HCT116 (cell line): ENCODE measurements around the gene WDR83. TPM values are rescaled to one million over a fixed set of nuclear protein-coding genes. Genes with fewer than 3 reads are reported as not detected.
A peak's percentile ranks its signal among the peaks of the same experiment; 100 is the strongest.

Source experiments
- ATAC-seq: fragments of 200-7000 bp; cut with Tn5 transposase; 2 replicates; pipeline ENCODE4 v1.9.1; 2020; ENCODE audit warnings: mild to moderate bottlenecking, moderate library complexity
- BruUV-seq: library from RNA; stranded (reverse); fragments of 400-500 nt; replicated peaks from 2 replicates; lab custom pipeline; 2021; lab: Mats Ljungman, UMichigan
- CTCF ChIA-PET: fragments of 300-600 bp; sonication (Branson Sonifier 250); formaldehyde crosslinking; loops from one replicate; lab custom pipeline; 2021; ENCODE audit warnings: antibody characterized with exemption; lab: Charles Lee
- POLR2A ChIA-PET: fragments of 300-600, 350-600 bp; sonication (Branson Sonifier 250); formaldehyde crosslinking; loops from one replicate; lab custom pipeline; 2021; ENCODE audit warnings: antibody characterized with exemption; lab: Charles Lee
- RAD21 ChIA-PET, 2 experiments: fragments of 300-600 bp; sonication (Branson Sonifier 250); formaldehyde crosslinking; loops; one replicate each; lab custom pipeline; 2023; ENCODE audit warnings: low total read pairs in 2 of 2; ENCODE audit not compliant: uncharacterized antibody in 2 of 2, unreplicated experiment in 2 of 2, low non-redundant PET in 1 of 2; lab: Charles Lee
- DNase-seq: peaks from one replicate; pipeline ENCODE4 v3.0.0-alpha.2; 2010; ENCODE audit warnings: low read depth, low spot score
- H2AFZ ChIP-seq: fragments of 200-600 bp; shearing (Covaris generic), sonication (generic); 2 replicates; pipeline ENCODE4 v1.6.1; 2017; ENCODE audit warnings: low read depth, mixed run types, mixed read lengths, antibody characterized with exemption, low read length; ENCODE audit not compliant: poor library complexity, severe bottlenecking
- H3K27ac ChIP-seq: 2 replicates; pipeline ENCODE4 v1.5.1; 2012; ENCODE audit warnings: low read depth, low read length
- H3K27me3 ChIP-seq: fragments of 200-600 bp; sonication (generic); 2 replicates; pipeline ENCODE4 v1.6.1; 2016; ENCODE audit warnings: mixed run types, low read length, mixed read lengths; ENCODE audit not compliant: insufficient read depth
- H3K36me3 ChIP-seq, 2 experiments: fragments of 200-500 bp in 1 of 2; fragments of 200-600 bp in 1 of 2; sonication (Bioruptor generic) in 1 of 2; sonication (generic) in 1 of 2; 2 replicates each; pipeline versions ENCODE4 v1.5.1 to v1.6.1; 2014 to 2016; ENCODE audit warnings: low read length in 2 of 2, inconsistent platforms in 1 of 2, mixed read lengths in 1 of 2, mixed run types in 1 of 2; ENCODE audit not compliant: insufficient read depth in 2 of 2, control insufficient read depth in 1 of 2
- H3K4me1 ChIP-seq, 2 experiments: fragments of 200-600 bp in 1 of 2; sonication (generic) in 1 of 2; 2 replicates each; pipeline versions ENCODE4 v1.5.1 to v1.6.1; 2012 to 2017; ENCODE audit warnings: low read length in 2 of 2, inconsistent platforms in 1 of 2, mild to moderate bottlenecking in 1 of 2, mixed read lengths in 1 of 2, mixed run types in 1 of 2, moderate library complexity in 1 of 2; ENCODE audit not compliant: insufficient read depth in 2 of 2, control insufficient read depth in 1 of 2
- H3K4me2 ChIP-seq: fragments of 200-600 bp; sonication (generic); 2 replicates; pipeline ENCODE4 v1.6.1; 2017; ENCODE audit warnings: mixed run types, low read length, mixed read lengths
- H3K4me3 ChIP-seq, 2 experiments: fragments of 200-600 bp in 1 of 2; sonication (generic) in 1 of 2; replicated peaks in 1 of 2; 2 replicates each; pipeline ENCODE4 v1.5.1; 2011 to 2016; ENCODE audit warnings: low read length in 2 of 2, control low read depth in 1 of 2, low read depth in 1 of 2, mild to moderate bottlenecking in 1 of 2, mixed read lengths in 1 of 2, mixed run types in 1 of 2
- H3K79me2 ChIP-seq: fragments of 200-600 bp; sonication (generic); 2 replicates; pipeline ENCODE4 v1.6.1; 2017; ENCODE audit warnings: mild to moderate bottlenecking, mixed run types, low read length, moderate library complexity, mixed read lengths; ENCODE audit not compliant: insufficient read depth
- H3K9ac ChIP-seq: fragments of 200-600 bp; sonication (generic); 2 replicates; pipeline ENCODE4 v1.6.1; 2016; ENCODE audit warnings: low read length, mixed read lengths
- H3K9me2 ChIP-seq: fragments of 200-600 bp; sonication (generic), shearing (Covaris generic); 2 replicates; pipeline ENCODE4 v1.6.1; 2017; ENCODE audit warnings: mixed run types, mild to moderate bottlenecking, moderate library complexity; ENCODE audit not compliant: insufficient read depth
- H3K9me3 ChIP-seq, 2 experiments: fragments of 200-500 bp in 1 of 2; fragments of 200-600 bp in 1 of 2; sonication (Bioruptor generic) in 1 of 2; sonication (generic) in 1 of 2; 2 replicates each; pipeline ENCODE4 v1.6.1; 2014 to 2017; ENCODE audit warnings: low read length in 2 of 2, mixed read lengths in 2 of 2, inconsistent platforms in 1 of 2, low read depth in 1 of 2, mild to moderate bottlenecking in 1 of 2, mixed run types in 1 of 2, moderate library complexity in 1 of 2; ENCODE audit not compliant: control insufficient read depth in 1 of 2, insufficient read depth in 1 of 2
- H4K20me1 ChIP-seq: fragments of 200-600 bp; sonication (generic), shearing (Covaris generic); 2 replicates; pipeline ENCODE4 v1.6.1; 2017; ENCODE audit warnings: mixed run types, mild to moderate bottlenecking, moderate library complexity; ENCODE audit not compliant: insufficient read depth
- ATF3 ChIP-seq: IDR thresholded peaks from 2 replicates; pipeline ENCODE4 v1.6.1; 2012
- CEBPB ChIP-seq: IDR thresholded peaks from 2 replicates; pipeline ENCODE4 v1.6.1; 2012; ENCODE audit warnings: low read depth
- CTCF ChIP-seq, 3 experiments: fragments of 200-600 bp in 1 of 3; sonication (generic) in 1 of 3; IDR thresholded peaks in 2 of 3; conservative IDR thresholded peaks in 1 of 3; 2 replicates each; pipeline ENCODE4 v1.5.1; 2012 to 2017; ENCODE audit warnings: low read depth in 2 of 3, low read length in 2 of 3, antibody characterized with exemption in 1 of 3, borderline replicate concordance in 1 of 3, control low read depth in 1 of 3, mild to moderate bottlenecking in 1 of 3, mixed read lengths in 1 of 3, mixed run types in 1 of 3, moderate library complexity in 1 of 3; ENCODE audit not compliant: insufficient read depth in 1 of 3
- EGR1 ChIP-seq: IDR thresholded peaks from 2 replicates; pipeline ENCODE4 v1.6.1; 2012; ENCODE audit warnings: low read depth
- EZH2 ChIP-seq: fragments of 200-600 bp; sonication (generic); IDR thresholded peaks from 2 replicates; pipeline ENCODE4 v1.6.1; 2017; ENCODE audit warnings: antibody characterized with exemption, mixed run types
- FOSL1 ChIP-seq: IDR thresholded peaks from 2 replicates; pipeline ENCODE4 v1.6.1; 2012; ENCODE audit warnings: low read depth
- MAX ChIP-seq: IDR thresholded peaks from 2 replicates; pipeline ENCODE4 v1.6.1; 2012
- POLR2A ChIP-seq: IDR thresholded peaks from 2 replicates; pipeline ENCODE4 v1.7.0; 2011; ENCODE audit warnings: borderline replicate concordance; ENCODE audit not compliant: insufficient read depth, insufficient read length; ENCODE audit errors: extremely low read depth
- POLR2AphosphoS5 ChIP-seq: IDR thresholded peaks from 2 replicates; pipeline ENCODE4 v1.6.1; 2011; ENCODE audit warnings: mild to moderate bottlenecking, low read depth, low read length, moderate library complexity
- RAD21 ChIP-seq: IDR thresholded peaks from 2 replicates; pipeline ENCODE4 v1.6.1; 2012; ENCODE audit warnings: low read depth, mild to moderate bottlenecking
- REST ChIP-seq: IDR thresholded peaks from 2 replicates; pipeline ENCODE4 v1.6.1; 2012; ENCODE audit warnings: low read depth
- SIN3A ChIP-seq: IDR thresholded peaks from 2 replicates; pipeline ENCODE4 v1.6.1; 2012; ENCODE audit warnings: low read depth
- SP1 ChIP-seq: IDR thresholded peaks from 2 replicates; pipeline ENCODE4 v1.6.1; 2012; ENCODE audit warnings: low read depth
- TCF7L2 ChIP-seq: IDR thresholded peaks from 2 replicates; pipeline ENCODE4 v1.7.0; 2011; ENCODE audit warnings: borderline replicate concordance, inconsistent platforms; ENCODE audit not compliant: insufficient read depth, insufficient read length; ENCODE audit errors: extremely low read depth
- YY1 ChIP-seq: IDR thresholded peaks from 2 replicates; pipeline ENCODE4 v1.6.1; 2011; ENCODE audit warnings: low read length, low read depth, moderate library complexity, mild to moderate bottlenecking; ENCODE audit not compliant: insufficient replicate concordance; ENCODE audit errors: extremely low read depth
- ZBTB33 ChIP-seq: IDR thresholded peaks from 2 replicates; pipeline ENCODE4 v1.6.1; 2011; ENCODE audit warnings: mild to moderate bottlenecking, low read length, moderate library complexity; ENCODE audit not compliant: insufficient replicate concordance; ENCODE audit errors: extremely low read depth
- ZNF274 ChIP-seq: fragments of 200-500 bp; sonication (Bioruptor generic); IDR thresholded peaks from 2 replicates; pipeline ENCODE4 v1.6.1; 2014; ENCODE audit warnings: mild to moderate bottlenecking, low read depth, low read length, inconsistent platforms
- intact Hi-C: fragments of 100-400 bp; cut with micrococcal nuclease; formaldehyde crosslinking; loops from 2 replicates; pipeline ENCODE4 v1.10.0; 2022
- total RNA-seq: library from RNA; stranded (reverse); gene quantifications from one replicate; pipeline ENCODE4 v1.2.1, GENCODE V29; 2021; ENCODE audit not compliant: unreplicated experiment

WDR83 gene
- total RNA-seq, 1 experiment from 2014 or later: 20.1 TPM

- peak overlapping the region; percentile 93 for H3K9ac ChIP-seq
- no peaks in the 10 kb centered on the region for H4K20me1 ChIP-seq
- ChIA-PET CTCF (interaction anchor here (0.5 to 3.0 kb wide), 5 partner anchors 10 to 125 kb away, joined by 4 to 17 read pairs (median 4); partner anchors contain the start of gene TRIR), RAD21 (interaction anchor here (0.5 to 1.0 kb wide), 2 partner anchors 11 to 50 kb away, joined by 3 to 5 read pairs; no protein-coding TSS in a partner anchor), POLR2A (interaction anchor here (0.5 to 3.9 kb wide), 5 partner anchors 10 to 404 kb away, joined by 3 to 32 read pairs (median 15); partner anchors contain the start of genes DHPS, GET3 and JUNB)
- peaks cover 0 to 41% of the 10 kb centered on the region in 2 experiments; a peak in 3 of 4 replicates for H3K4me1 ChIP-seq
- H2AFZ ChIP-seq: no peak overlapping the region
- no peaks in the 10 kb centered on the region for H3K9me3 ChIP-seq
- H3K9me2 ChIP-seq: no peaks in the 10 kb centered on the region
- ATAC-seq: no peak
- TF ChIP-seq ATF3: no peak
- no peak for TF ChIP-seq TCF7L2
- no peak for TF ChIP-seq POLR2A
- TF ChIP-seq ZNF274: no peak
- no peak for TF ChIP-seq YY1
- no peak for TF ChIP-seq ZBTB33
- TF ChIP-seq CEBPB: no peak
- TF ChIP-seq RAD21: no peak
- TF ChIP-seq EZH2: no peak
- TF ChIP-seq SP1: no peak
- TF ChIP-seq MAX: no peak
- TF ChIP-seq POLR2AphosphoS5: no peak
- no peak for TF ChIP-seq CTCF (IDR thresholded peaks at IDR 0.05 in 2 of 3, conservative IDR thresholded peaks at IDR 0.05 in 1 of 3; ENCODE audit: borderline replicate concordance in 1 of 3, insufficient read depth in 1 of 3, low read depth in 2 of 3, low read length in 2 of 3)
- no peak for TF ChIP-seq EGR1
- TF ChIP-seq SIN3A: no peak
- TF ChIP-seq FOSL1: no peak
- TF ChIP-seq REST: no peak
- peak overlapping the region; percentile 88 for H3K27ac ChIP-seq
- H3K4me3 ChIP-seq: peak overlapping the region; percentile 82 to 93
- peaks cover 53% of the 10 kb centered on the region for H3K79me2 ChIP-seq
- DNase-seq: no peak
- no TSS peak for BruUV-seq
- H3K4me2 ChIP-seq: peak overlapping the region; percentile 78
- intact Hi-C loops: no loop called here
- H3K27me3 ChIP-seq: no peaks in the 10 kb centered on the region
- H3K36me3 ChIP-seq: peaks cover 8 to 20% of the 10 kb centered on the region in 2 experiments; a peak in 3 of 4 replicates
These were observed 56.7 kb downstream of the WDR83 start for GRCh38 chr19:12723381-12723640.
